ENCODE measurements around the gene MOSMO. TPM values are rescaled to one million over a fixed set of nuclear protein-coding genes. Genes with fewer than 3 reads are reported as not detected.
"Not testable (repeated sequence)": the region's sequence is repeated elsewhere in the genome, so short reads cannot be mapped to it uniquely, and the experiment has no call there.

Gene MOSMO
- total RNA-seq, 1 experiment from 2014 or later = 11.8 TPM

GRCh38 chr16:22002047-22002446 is 5.9 kb upstream of the MOSMO start:
- not testable (repeated sequence) for DNase-seq (ENCODE audit: low spot score)

GRCh38 chr16:22003195-22003594 is 4.7 kb upstream of the MOSMO start:
- no peak for DNase-seq (ENCODE audit: low spot score)

- DNase-seq (ENCODE audit: low spot score) = no peak
Measured at GRCh38 chr16:22004341-22004740, 3.6 kb upstream of the MOSMO start.

- DNase-seq (ENCODE audit: low spot score) = no peak
Measured at GRCh38 chr16:22005746-22006145, 2.2 kb upstream of the MOSMO start.

- no peak for DNase-seq (ENCODE audit: low spot score)
Measured at GRCh38 chr16:22006636-22007035, 1.3 kb upstream of the MOSMO start.

- DNase-seq (ENCODE audit: low spot score) = no peak
Measured at GRCh38 chr16:22007159-22007508, 777 bp upstream of the MOSMO start.

GRCh38 chr16:22008215-22009059 is 526 bp downstream of the MOSMO start:
- no peak for DNase-seq (ENCODE audit: low spot score)

GRCh38 chr16:22010902-22011301 is 3.0 kb downstream of the MOSMO start:
- DNase-seq (ENCODE audit: low spot score) = no peak

GRCh38 chr16:22012241-22012640 is 4.3 kb downstream of the MOSMO start:
- no peak for DNase-seq (ENCODE audit: low spot score)

- no peak for DNase-seq (ENCODE audit: low spot score)
Measured at GRCh38 chr16:22013486-22013885, 5.6 kb downstream of the MOSMO start.

GRCh38 chr16:22014271-22014873 is 6.5 kb downstream of the MOSMO start:
- no peak for DNase-seq (ENCODE audit: low spot score)

- no peak for DNase-seq (ENCODE audit: low spot score)
Measured at GRCh38 chr16:22016927-22017326, 9.0 kb downstream of the MOSMO start.

GRCh38 chr16:22018559-22018958 is 10.6 kb downstream of the MOSMO start:
- DNase-seq (ENCODE audit: low spot score) = no peak

- DNase-seq (ENCODE audit: low spot score) = no peak
Measured at GRCh38 chr16:22022151-22022550, 14.2 kb downstream of the MOSMO start.

- DNase-seq (ENCODE audit: low spot score) = no peak
Measured at GRCh38 chr16:22023505-22023904, 15.6 kb downstream of the MOSMO start.

GRCh38 chr16:22024785-22025184 is 16.9 kb downstream of the MOSMO start:
- DNase-seq (ENCODE audit: low spot score) = not testable (repeated sequence)

GRCh38 chr16:22027633-22028032 is 19.7 kb downstream of the MOSMO start:
- no peak for DNase-seq (ENCODE audit: low spot score)

- no peak for DNase-seq (ENCODE audit: low spot score)
Measured at GRCh38 chr16:22029632-22030031, 21.7 kb downstream of the MOSMO start.

GRCh38 chr16:22030087-22030812 is 22.3 kb downstream of the MOSMO start:
- no peak for DNase-seq (ENCODE audit: low spot score)

- no peak for DNase-seq (ENCODE audit: low spot score)
Measured at GRCh38 chr16:22031483-22032083, 23.7 kb downstream of the MOSMO start.

GRCh38 chr16:22034503-22034902 is 26.6 kb downstream of the MOSMO start:
- DNase-seq (ENCODE audit: low spot score) = no peak

- DNase-seq (ENCODE audit: low spot score) = no peak
Measured at GRCh38 chr16:22035153-22035552, 27.2 kb downstream of the MOSMO start.

Data from H4 (cell line).